ENCODE data around the gene HAND1.

DNA sequence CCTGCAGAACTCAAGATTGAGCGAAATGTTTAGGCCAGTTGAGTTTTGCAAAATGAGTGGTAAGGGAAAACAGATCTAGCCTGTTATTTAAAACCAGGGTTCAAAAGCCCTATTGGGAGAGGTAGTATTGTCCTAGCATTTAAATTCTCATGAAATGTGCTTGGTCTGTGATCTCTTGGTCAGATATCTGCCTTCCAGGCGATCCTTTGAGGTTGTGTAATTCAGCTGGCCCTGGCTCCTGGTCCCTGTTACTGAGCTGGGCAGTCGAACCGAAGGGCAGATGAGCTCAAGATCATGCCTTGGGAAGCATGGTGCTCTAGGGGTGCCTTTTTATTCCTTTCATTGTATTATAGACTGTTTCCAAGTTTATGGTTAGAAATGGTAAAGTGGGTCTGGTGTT lies 17.9 kb downstream of the HAND1 start:
- TF ChIP-seq TARDBP (IDR thresholded peaks at IDR 0.05) (no peak), SUZ12 (IDR thresholded peaks at IDR 0.05) (no peak), ZNF384 (IDR thresholded peaks at IDR 0.05) (no peak), ARNT (IDR thresholded peaks at IDR 0.05) (no peak), FOXA1 (IDR thresholded peaks at IDR 0.05) (no peak), NFRKB (IDR thresholded peaks at IDR 0.05) (no peak), BHLHE40 (IDR thresholded peaks at IDR 0.05; ENCODE audit: borderline replicate concordance) (no peak)
- TF ChIP-seq, protein P1, sequence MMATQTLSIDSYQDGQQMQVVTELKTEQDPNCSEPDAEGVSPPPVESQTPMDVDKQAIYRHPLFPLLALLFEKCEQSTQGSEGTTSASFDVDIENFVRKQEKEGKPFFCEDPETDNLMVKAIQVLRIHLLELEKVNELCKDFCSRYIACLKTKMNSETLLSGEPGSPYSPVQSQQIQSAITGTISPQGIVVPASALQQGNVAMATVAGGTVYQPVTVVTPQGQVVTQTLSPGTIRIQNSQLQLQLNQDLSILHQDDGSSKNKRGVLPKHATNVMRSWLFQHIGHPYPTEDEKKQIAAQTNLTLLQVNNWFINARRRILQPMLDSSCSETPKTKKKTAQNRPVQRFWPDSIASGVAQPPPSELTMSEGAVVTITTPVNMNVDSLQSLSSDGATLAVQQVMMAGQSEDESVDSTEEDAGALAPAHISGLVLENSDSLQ (IDR thresholded peaks at IDR 0.05), result no peak

Measured in HEK293T (cell line).